Activated naive CD8-positive, alpha-beta T cell (primary cell): ENCODE data around the gene GPC6.

Experiments
- H3K27ac Mint-ChIP-seq: one replicate; pipeline ENCODE4 v1.8.0; 2021; ENCODE audit warnings: mixed read lengths
- H3K27me3 Mint-ChIP-seq: one replicate; pipeline ENCODE4 v1.8.0; 2021; ENCODE audit warnings: mixed read lengths
- H3K36me3 Mint-ChIP-seq: one replicate; pipeline ENCODE4 v1.8.0; 2021; ENCODE audit warnings: mixed read lengths
- H3K4me1 Mint-ChIP-seq: one replicate; pipeline ENCODE4 v1.8.0; 2021; ENCODE audit warnings: low read depth, mixed read lengths
- H3K4me3 Mint-ChIP-seq: one replicate; pipeline ENCODE4 v1.8.0; 2021; ENCODE audit warnings: mild to moderate bottlenecking, mixed read lengths
- H3K9me3 Mint-ChIP-seq: one replicate; pipeline ENCODE4 v1.8.0; 2021; ENCODE audit warnings: low read depth, mixed read lengths

GPC6 gene

GRCh38 chr13:93736081-93736480 lies 509.5 kb downstream of the GPC6 start:
- Mint-ChIP-seq H3K27me3 (no peaks in the 10 kb centered on the region), H3K9me3 (peaks cover 3% of the 10 kb centered on the region), H3K4me3 (no peak overlapping the region), H3K4me1 (no peaks in the 10 kb centered on the region), H3K36me3 (no peaks in the 10 kb centered on the region), H3K27ac (no peak overlapping the region)

- H3K4me1 Mint-ChIP-seq: no peaks in the 10 kb centered on the region
Measured at GRCh38 chr13:93736909-93737308, 510.3 kb downstream of the GPC6 start.

GRCh38 chr13:93740334-93740733 lies 513.7 kb downstream of the GPC6 start:
- Mint-ChIP-seq H3K4me3 (no peak overlapping the region), H3K27ac (no peak overlapping the region), H3K27me3 (peaks cover 4% of the 10 kb centered on the region), H3K4me1 (no peaks in the 10 kb centered on the region), H3K36me3 (no peaks in the 10 kb centered on the region), H3K9me3 (no peaks in the 10 kb centered on the region)

More at GRCh38 chr13:93736909-93737308, 510.3 kb downstream of the GPC6 start:
- peaks cover 3% of the 10 kb centered on the region for H3K9me3 Mint-ChIP-seq
- no peak overlapping the region for H3K4me3 Mint-ChIP-seq
- no peaks in the 10 kb centered on the region for H3K36me3 Mint-ChIP-seq
- no peaks in the 10 kb centered on the region for H3K27me3 Mint-ChIP-seq
- no peak overlapping the region for H3K27ac Mint-ChIP-seq

GRCh38 chr13:93744033-93744432 lies 517.4 kb downstream of the GPC6 start:
- no peaks in the 10 kb centered on the region for H3K9me3 Mint-ChIP-seq
- H3K4me1 Mint-ChIP-seq: no peaks in the 10 kb centered on the region
- no peak overlapping the region for H3K27ac Mint-ChIP-seq
- no peak overlapping the region for H3K4me3 Mint-ChIP-seq
- H3K27me3 Mint-ChIP-seq: peaks cover 6% of the 10 kb centered on the region
- no peaks in the 10 kb centered on the region for H3K36me3 Mint-ChIP-seq

DNA sequence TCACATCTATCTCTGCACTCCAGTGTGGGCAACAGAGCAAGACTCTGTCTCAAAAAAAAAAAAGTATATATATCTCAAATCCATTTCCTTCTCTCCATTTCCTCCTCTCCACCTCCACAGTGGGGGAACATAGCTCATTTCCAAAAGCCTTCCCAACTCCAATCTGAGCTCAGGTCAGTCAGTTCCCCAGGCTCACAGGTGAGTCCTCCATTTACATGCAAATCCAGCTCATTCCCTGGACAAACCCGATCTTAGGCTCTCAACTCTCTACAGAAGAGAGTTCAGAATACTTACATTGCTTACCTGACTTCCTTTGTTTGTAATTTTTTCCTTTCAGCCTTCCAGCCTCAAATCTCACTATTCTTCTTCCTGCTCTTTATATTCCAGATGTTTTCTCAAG lies 518.3 kb downstream of the GPC6 start:
- Mint-ChIP-seq H3K36me3 (no peaks in the 10 kb centered on the region), H3K4me3 (no peak overlapping the region), H3K4me1 (no peaks in the 10 kb centered on the region), H3K27ac (no peak overlapping the region), H3K9me3 (no peaks in the 10 kb centered on the region), H3K27me3 (peaks cover 6% of the 10 kb centered on the region)

DNA sequence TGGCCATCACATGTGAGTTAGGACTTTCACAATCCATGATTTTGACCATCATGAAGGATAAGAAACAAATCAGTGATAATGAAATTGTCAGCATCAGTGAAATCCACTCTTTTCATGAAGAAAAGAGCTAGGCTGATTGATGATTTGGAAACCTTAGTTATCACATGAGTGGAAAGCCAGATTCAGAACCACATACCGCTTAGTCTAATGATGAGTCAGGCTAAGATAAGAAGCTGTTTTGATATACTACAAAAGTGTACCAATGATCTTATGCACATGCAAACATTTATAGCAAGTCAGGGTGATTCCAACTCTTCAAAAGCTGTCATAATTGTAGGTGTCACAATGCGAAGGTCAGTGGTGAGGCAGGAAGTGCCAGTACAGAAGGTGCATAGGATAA lies 519.3 kb downstream of the GPC6 start:
- H3K4me3 Mint-ChIP-seq: no peak overlapping the region
- peaks cover 6% of the 10 kb centered on the region for H3K27me3 Mint-ChIP-seq
- no peaks in the 10 kb centered on the region for H3K9me3 Mint-ChIP-seq
- H3K4me1 Mint-ChIP-seq: no peaks in the 10 kb centered on the region
- H3K27ac Mint-ChIP-seq: no peak overlapping the region
- H3K36me3 Mint-ChIP-seq: no peaks in the 10 kb centered on the region

DNA sequence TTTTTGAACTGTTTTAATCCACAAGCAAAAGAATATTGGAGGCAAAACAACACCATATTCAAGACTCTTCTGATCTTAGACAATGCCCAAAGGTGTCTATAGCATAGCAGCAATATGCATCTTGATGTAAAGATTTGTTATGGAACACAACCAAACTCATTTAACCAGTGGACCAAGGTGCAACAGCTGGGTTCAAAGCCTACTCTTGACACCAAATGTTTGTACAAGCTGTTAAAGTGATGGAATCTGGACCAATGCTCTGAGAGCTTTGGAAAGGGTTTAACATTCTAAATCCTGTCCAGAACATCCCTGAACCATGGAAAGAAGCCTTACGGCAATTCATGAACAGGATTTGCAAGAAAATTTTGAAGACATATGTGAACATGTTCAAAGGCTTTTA lies 520.0 kb downstream of the GPC6 start:
- Mint-ChIP-seq H3K27ac (no peak overlapping the region), H3K36me3 (no peaks in the 10 kb centered on the region), H3K27me3 (peaks cover 6% of the 10 kb centered on the region), H3K4me3 (no peak overlapping the region), H3K4me1 (no peaks in the 10 kb centered on the region), H3K9me3 (no peaks in the 10 kb centered on the region)

- Mint-ChIP-seq H3K27ac (no peak overlapping the region), H3K9me3 (no peaks in the 10 kb centered on the region), H3K36me3 (no peaks in the 10 kb centered on the region), H3K4me3 (no peak overlapping the region), H3K27me3 (peaks cover 1% of the 10 kb centered on the region), H3K4me1 (no peaks in the 10 kb centered on the region)
Measured at GRCh38 chr13:93750676-93751075, 524.1 kb downstream of the GPC6 start.

GRCh38 chr13:93751117-93751516 lies 524.5 kb downstream of the GPC6 start:
- H3K9me3 Mint-ChIP-seq: no peaks in the 10 kb centered on the region
- peaks cover 1% of the 10 kb centered on the region for H3K27me3 Mint-ChIP-seq
- no peaks in the 10 kb centered on the region for H3K36me3 Mint-ChIP-seq
- H3K4me3 Mint-ChIP-seq: no peak overlapping the region
- H3K27ac Mint-ChIP-seq: no peak overlapping the region
- no peaks in the 10 kb centered on the region for H3K4me1 Mint-ChIP-seq

- Mint-ChIP-seq H3K4me1 (no peaks in the 10 kb centered on the region), H3K27ac (no peak overlapping the region), H3K36me3 (no peaks in the 10 kb centered on the region), H3K4me3 (no peak overlapping the region), H3K9me3 (no peaks in the 10 kb centered on the region), H3K27me3 (peaks cover 1% of the 10 kb centered on the region)
Measured at GRCh38 chr13:93752541-93752940, 525.9 kb downstream of the GPC6 start.

DNA sequence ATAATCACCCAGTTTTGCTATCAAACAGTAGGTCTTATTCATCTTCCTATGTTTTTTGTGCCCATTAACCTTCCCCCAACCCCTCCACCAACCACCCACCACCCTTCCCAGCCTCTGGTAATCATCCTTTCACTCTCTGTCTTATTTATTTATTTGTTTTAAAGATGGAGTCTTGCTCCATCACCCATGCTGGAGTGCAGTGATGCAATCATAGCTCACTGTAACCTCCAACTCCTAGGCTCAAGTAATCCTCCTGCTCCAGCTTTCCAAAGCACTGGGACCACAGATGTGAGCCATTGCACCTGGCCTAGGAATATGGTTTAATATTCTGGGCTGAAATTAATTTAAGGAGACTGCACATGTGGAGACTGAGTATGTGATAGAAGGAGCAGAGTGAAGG lies 527.0 kb downstream of the GPC6 start:
- H3K27ac Mint-ChIP-seq: no peak overlapping the region
- no peaks in the 10 kb centered on the region for H3K36me3 Mint-ChIP-seq
- no peaks in the 10 kb centered on the region for H3K27me3 Mint-ChIP-seq
- H3K4me3 Mint-ChIP-seq: no peak overlapping the region
- no peaks in the 10 kb centered on the region for H3K9me3 Mint-ChIP-seq
- no peaks in the 10 kb centered on the region for H3K4me1 Mint-ChIP-seq

DNA sequence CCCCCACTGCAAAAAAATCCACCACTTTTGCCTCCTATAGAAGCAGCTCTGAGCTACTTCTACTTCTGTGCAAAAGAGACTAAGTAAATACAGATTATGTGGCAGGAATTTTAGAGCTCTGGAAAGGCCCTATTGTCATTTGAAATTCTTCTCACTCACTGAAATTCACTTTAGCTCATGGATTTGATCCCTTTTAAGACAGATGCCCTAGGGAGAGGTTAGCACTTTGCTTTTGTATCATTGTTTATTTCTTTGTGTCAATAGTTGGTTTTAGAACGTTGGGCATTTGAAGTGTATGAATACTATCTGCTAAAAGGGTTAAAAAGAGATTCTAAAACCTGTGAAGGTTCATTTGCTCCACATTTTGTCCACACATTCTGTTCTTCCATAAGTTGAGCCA lies 528.7 kb downstream of the GPC6 start:
- no peak overlapping the region for H3K27ac Mint-ChIP-seq
- no peaks in the 10 kb centered on the region for H3K9me3 Mint-ChIP-seq
- H3K4me3 Mint-ChIP-seq: no peak overlapping the region
- H3K36me3 Mint-ChIP-seq: no peaks in the 10 kb centered on the region
- H3K4me1 Mint-ChIP-seq: no peaks in the 10 kb centered on the region
- no peaks in the 10 kb centered on the region for H3K27me3 Mint-ChIP-seq

DNA sequence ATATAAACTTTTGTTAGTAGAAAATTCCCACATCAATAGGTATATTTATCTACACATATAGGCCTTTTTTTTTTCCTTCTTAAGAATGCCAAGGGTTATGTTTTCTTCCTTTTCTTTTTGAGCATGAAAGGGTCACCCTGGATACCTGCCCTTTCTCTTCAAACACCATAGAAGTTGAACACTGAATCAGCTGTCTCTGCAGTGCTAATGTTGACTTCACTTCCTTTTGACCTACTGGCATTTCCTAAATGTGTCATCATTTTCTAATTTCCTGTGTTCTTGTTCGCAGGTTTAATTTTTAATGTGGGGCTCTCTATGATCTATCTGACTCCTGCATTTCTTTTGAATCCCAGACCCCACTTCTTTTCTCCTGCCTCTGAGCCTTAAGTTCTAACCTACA lies 532.0 kb downstream of the GPC6 start:
- Mint-ChIP-seq H3K36me3 (no peaks in the 10 kb centered on the region), H3K4me1 (no peaks in the 10 kb centered on the region), H3K4me3 (no peak overlapping the region), H3K27me3 (peaks cover 2% of the 10 kb centered on the region), H3K27ac (no peak overlapping the region), H3K9me3 (peaks cover 3% of the 10 kb centered on the region)

DNA sequence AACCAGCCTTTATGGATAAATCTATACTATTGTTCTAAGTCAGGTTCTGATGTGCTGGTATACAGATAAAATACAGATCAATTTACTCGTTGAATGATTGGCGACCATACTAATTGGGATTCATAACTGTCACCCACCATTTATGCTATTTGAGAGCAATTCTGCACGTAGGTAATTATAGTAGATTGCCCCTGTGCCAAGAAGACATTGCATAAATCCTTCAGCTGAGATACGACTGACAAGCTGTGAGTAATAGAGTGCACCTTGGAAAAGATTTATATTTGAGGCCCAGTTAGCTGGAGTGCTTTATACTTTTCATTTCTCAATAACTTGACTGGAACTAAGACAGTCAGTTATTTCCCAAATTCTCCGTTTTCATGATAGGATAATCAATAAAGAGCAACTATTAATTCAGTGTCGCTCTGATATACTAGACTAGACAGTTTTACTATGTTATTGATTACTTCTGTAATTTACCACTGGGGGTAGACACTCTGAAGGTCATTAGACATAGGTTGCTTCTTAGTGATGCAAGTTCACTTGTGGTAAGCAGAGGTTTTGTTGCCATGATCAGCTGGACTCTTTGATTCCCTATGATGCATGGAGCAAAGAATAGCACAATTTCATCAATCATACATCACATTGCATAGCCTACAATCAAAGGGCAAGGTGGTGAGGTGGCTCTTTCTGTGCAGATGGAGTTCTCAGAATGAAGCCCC lies 536.3 kb downstream of the GPC6 start:
- no peaks in the 10 kb centered on the region for H3K36me3 Mint-ChIP-seq
- no peak overlapping the region for H3K27ac Mint-ChIP-seq
- no peak overlapping the region for H3K4me3 Mint-ChIP-seq

GRCh38 chr13:93765062-93765461 lies 538.5 kb downstream of the GPC6 start:
- Mint-ChIP-seq H3K4me3 (no peak overlapping the region), H3K27me3 (peaks cover 3% of the 10 kb centered on the region), H3K36me3 (no peaks in the 10 kb centered on the region), H3K4me1 (no peaks in the 10 kb centered on the region), H3K9me3 (peaks cover 3% of the 10 kb centered on the region), H3K27ac (no peak overlapping the region)

More for the DNA sequence above, 536.3 kb downstream of the GPC6 start:
- Mint-ChIP-seq H3K27me3 (peaks cover 2% of the 10 kb centered on the region), H3K9me3 (peaks cover 3% of the 10 kb centered on the region), H3K4me1 (no peaks in the 10 kb centered on the region)

DNA sequence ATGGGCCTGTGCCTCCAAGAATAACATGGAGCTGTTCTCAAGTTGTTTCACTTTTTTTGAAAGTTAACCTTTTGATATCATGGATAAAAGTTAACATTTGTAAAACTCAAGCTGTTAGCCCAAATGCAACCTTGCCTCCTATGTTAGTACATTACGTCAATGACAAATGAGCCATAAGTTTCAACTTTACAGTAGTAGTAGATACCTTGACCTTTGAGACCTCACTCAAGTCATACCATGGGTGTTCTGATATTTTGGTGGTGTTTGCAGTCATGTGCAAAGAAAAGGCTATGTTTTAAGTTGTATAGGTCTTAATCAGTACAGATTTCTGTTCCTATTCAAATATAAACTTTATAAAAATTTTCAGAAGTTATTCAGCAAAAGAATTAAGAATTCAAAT lies 539.2 kb downstream of the GPC6 start:
- Mint-ChIP-seq H3K27ac (no peak overlapping the region), H3K9me3 (peaks cover 3% of the 10 kb centered on the region), H3K4me3 (no peak overlapping the region), H3K36me3 (no peaks in the 10 kb centered on the region), H3K27me3 (peaks cover 3% of the 10 kb centered on the region), H3K4me1 (no peaks in the 10 kb centered on the region)
